SU-DHL-6 (cell line): ENCODE results near the gene LTC4S.

ENCODE experiments used
- CTCF ChIP-seq: fragments of 200-600 bp; sonication (generic); IDR thresholded peaks from one replicate; pipeline ENCODE4 v1.5.1; 2017; ENCODE audit warnings: antibody characterized with exemption, mild to moderate bottlenecking, low read length, moderate library complexity; ENCODE audit not compliant: insufficient read depth, poor library complexity, severe bottlenecking
- EZH2phosphoT487 ChIP-seq: fragments of 200-600 bp; sonication (generic), shearing (Covaris generic); conservative IDR thresholded peaks from 2 replicates; pipeline ENCODE4 v1.6.1; 2018; ENCODE audit warnings: mild to moderate bottlenecking, antibody characterized with exemption, low read length, moderate library complexity, mixed read lengths

GRCh38 chr5:179798144-179798770 lies 4.5 kb downstream of the LTC4S start:
- no peak for TF ChIP-seq CTCF
- TF ChIP-seq EZH2phosphoT487: no peak
